HG03521 (cell line): ENCODE measurements around the gene SLC4A2.

Experiments used
- ATAC-seq: cut with Tn5 transposase; IDR thresholded peaks from one replicate; pipeline ENCODE4 v1.9.1; 2021; ENCODE audit warnings: mild to moderate bottlenecking, moderate library complexity; ENCODE audit not compliant: unreplicated experiment

The SLC4A2 gene

GRCh38 chr7:151045262-151045661 is 14.1 kb upstream of the SLC4A2 start:
- no peak for ATAC-seq

GRCh38 chr7:151045967-151046366 is 13.4 kb upstream of the SLC4A2 start:
- ATAC-seq: no peak

GRCh38 chr7:151046603-151047573 is 12.5 kb upstream of the SLC4A2 start:
- ATAC-seq: no peak

DNA sequence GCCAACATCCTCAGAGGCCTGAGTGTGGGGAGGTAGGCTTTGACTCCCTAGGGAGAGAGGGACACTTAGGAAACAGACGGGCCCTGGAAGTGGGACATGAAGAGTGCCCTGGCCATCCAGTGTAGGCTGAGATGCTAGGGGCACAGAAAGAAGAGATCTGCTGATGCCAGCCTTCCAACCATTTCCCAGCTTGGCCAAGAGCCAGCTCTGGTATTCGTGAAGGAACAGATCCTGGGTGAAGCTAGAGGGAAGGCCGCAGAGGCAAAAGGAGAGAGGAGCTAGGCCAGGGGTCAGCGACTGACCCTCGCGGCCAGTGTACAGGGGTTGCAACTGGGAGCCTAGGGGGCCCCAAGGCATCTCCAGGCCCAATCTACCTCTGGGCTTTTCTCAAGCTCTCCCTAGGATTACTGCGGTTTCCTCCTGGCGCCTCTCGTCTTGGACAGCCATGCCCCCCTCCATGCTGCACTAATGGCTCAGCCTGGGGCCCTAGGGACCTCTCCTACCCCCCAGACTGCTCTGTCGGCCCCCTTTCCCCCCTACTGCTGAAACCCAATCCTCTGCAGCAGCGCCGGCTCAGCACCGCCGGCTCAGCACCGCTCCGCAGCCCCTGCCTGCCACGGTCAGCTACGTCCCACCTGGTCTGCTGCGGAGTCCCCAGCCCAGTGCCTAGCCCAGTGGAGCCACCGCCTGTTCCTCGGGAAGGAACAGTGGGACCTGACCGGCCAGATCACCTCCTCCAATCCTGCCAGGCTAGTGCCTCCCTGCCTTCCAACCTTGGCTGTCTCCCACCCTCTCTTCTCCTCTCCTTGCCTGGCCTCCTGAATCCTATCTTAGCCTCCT is 11.2 kb upstream of the SLC4A2 start, which contains the start of gene ASIC3:
TSS of gene ASIC3 (plus strand) at position 556 of the 840 bp plus-strand sequence. CDS start 355 bp downstream, outside the sequence.
- ATAC-seq: no peak

GRCh38 chr7:151048911-151049463 is 10.4 kb upstream of the SLC4A2 start:
- ATAC-seq: no peak

DNA sequence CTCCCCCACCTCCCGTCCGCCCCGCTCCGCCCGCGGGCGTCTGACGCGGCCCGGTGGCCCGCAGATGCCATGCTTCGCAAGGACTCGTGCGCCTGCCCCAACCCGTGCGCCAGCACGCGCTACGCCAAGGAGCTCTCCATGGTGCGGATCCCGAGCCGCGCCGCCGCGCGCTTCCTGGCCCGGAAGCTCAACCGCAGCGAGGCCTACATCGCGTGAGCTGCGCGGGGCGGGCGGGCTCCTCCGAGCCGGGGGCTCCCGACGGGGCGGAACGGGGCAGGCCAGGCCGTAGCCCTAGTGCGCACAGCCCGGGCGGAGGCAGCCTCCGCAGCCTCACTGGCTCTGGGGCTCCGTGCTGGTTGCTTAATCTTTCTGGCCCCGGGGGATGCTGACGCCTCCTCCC is 8.3 kb upstream of the SLC4A2 start:
- no peak for ATAC-seq

GRCh38 chr7:151053096-151053495 is 6.3 kb upstream of the SLC4A2 start:
- no peak for ATAC-seq

GRCh38 chr7:151053751-151054150 is 5.6 kb upstream of the SLC4A2 start:
- ATAC-seq: no peak

DNA sequence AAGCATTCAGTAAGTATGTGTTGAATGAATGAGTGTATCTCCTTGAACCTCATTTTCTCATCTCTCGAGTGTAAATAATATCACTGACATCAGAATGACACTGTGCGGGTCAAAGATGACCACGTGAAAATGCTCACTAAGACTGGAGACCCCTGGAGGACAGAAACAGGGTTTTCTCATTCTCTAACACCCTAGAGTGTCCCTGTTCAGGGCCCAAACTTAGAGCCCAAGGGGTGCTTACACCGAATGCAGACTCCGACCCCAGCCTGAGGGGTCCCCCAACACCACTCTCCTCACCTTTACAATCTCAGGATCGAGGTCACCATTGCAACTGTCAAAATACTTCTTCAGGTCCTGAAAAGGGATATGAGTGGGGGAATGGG is 3.1 kb upstream of the SLC4A2 start:
- no peak for ATAC-seq

GRCh38 chr7:151056666-151057505 is 2.5 kb upstream of the SLC4A2 start:
- ATAC-seq: no peak

GRCh38 chr7:151057506-151057988 is 1.8 kb upstream of the SLC4A2 start, which contains the start of gene CDK5:
CDK5 (minus strand) TSS chr7:151057897; CDS start chr7:151057848, 49 bp downstream.
- ATAC-seq: peak; percentile 7

GRCh38 chr7:151057989-151058780 is 1.2 kb upstream of the SLC4A2 start:
- ATAC-seq: peak; percentile 84

GRCh38 chr7:151058781-151059366 is 515 bp upstream of the SLC4A2 start:
- ATAC-seq: no peak

DNA sequence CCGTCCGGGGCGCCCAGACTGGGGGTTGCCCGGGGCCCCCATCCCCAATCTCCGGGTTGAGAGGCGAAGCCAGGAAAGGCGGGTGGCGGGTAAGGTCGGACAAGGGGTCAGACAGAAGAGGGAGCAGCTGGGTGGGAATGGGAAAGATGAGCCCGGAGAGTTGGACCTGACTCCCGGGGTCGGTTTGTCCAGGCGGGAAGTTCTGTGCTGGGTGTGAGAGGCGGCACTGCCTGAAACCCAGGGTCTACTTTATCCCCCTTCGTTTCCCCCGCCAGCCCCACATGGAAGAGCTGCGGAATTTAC is 675 bp downstream of the SLC4A2 start:
- ATAC-seq: no peak

DNA sequence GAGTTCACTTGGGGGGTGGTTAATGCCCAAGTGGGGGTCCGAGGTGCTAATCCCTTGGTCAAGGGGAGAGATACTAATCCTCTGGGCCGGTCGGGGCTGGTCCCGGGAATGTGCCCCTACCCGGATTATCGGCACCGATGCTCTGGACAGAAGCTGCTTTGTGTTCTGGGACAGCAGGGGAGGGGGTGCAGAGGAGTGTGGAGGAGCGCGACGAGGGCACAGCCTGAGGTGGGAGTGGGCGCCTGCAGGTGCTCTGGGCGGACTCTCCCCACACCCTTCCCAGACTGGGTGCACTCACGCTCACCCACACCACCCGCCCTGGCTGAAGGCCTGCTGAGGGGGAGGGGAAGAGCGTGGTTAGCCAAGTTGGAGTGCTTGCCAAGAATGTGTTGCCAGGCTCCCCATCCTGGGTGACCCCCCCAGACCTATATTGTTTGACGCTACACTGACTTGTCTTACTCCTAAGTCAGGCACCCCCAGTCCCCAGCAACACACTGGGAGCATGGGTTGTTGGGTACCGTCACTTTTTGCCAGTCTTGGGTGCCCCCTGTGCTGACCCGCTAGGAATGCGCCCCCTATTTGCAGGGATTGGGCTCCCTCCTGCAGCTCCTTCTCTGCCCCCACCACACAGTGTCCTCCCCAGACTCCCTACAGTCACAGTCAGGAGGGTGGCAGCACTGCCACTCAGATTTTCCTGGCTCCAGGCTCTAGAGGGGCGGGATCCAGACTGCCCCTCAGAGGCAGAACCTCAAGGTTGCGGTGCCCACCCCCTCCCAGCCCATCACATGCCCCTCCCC is 1.2 kb downstream of the SLC4A2 start:
- ATAC-seq: no peak

DNA sequence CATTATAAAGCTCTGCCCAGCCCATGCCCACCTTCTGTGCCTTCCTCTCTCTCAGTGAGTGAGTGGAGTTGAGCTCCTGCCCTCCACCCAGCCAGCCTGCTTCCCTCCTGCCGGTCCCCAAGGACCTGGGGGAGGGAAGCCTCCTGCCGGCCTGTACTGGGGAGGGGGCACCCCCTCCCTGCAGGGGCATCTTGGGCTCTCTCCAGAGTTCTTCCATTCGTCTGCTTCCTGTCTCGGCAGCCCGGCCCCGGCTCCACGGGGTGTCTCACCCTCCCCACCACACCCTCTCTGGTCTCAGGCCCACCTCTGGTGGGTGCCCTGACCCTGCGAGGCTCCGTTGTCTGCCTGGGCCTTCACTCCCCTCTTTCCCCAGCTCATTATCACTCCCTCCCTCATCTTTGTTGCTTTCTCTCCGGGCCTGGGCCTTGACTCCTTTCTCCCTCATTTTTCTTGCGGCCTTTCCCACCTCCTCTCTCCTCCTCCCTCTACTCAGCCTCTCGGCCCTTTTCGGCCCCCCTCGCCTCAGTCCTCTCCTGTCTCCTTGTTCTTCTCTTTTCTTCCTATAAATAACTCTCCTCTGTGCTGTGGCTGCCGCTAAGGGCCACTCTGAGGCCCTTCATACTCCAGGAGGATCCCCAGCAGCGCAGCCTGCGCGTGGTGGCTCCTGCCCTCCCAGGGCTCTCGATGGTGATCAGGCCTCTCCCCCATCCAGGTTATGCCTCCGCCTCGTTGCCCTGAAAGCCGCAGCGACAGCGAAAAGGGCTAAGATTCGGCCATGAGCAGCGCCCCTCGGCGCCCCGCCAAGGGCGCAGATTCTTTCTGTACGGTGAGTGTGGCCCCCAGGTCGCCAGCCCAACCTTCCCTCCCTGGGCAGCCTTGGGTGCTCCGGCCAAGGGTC is 2.1 kb downstream of the SLC4A2 start:
- no peak for ATAC-seq

DNA sequence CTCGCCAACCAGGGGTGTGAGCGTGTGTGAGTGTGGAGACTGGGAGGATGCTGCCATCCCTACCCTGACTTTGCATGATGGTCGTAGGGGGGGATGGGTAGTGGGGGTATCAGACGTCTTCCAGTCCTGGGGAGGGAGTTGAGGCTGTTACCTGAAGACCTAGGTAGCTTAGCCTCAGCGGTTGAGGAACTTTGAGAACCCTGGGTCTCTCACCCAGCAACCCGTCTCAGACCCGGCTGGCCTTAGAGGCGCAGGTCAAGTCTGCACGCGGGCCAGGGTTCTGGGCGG is 2.7 kb downstream of the SLC4A2 start:
- no peak for ATAC-seq
